Measurements from ENCODE around the gene HIVEP3.

Gene HIVEP3

GRCh38 chr1:41537788-41538351, 380.9 kb downstream of the HIVEP3 start:
- no peak for DNase-seq

- DNase-seq = no peak
Measured at GRCh38 chr1:41537251-41537650, 381.5 kb downstream of the HIVEP3 start.

DNA sequence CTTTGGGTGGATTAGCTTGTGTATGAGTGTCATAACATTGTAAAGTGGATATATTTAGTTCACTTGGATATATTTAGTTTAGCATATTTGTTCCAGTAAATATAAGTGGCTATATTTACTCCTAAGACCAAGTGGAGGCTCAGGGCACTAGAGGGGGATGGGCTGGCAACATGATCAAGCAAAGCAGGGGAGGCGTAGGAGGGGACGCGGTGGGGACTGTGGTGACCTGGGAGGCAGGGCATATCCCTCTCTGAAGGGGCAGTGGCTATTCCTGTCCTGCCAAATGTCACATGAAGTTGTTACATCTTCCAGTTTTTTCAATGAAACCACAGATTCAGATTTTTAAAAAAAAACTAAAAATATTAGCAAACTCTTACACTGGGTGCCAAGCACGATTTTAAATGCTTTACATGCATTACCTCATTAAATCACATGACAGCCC, 382.3 kb downstream of the HIVEP3 start:
- no peak for DNase-seq

DNA sequence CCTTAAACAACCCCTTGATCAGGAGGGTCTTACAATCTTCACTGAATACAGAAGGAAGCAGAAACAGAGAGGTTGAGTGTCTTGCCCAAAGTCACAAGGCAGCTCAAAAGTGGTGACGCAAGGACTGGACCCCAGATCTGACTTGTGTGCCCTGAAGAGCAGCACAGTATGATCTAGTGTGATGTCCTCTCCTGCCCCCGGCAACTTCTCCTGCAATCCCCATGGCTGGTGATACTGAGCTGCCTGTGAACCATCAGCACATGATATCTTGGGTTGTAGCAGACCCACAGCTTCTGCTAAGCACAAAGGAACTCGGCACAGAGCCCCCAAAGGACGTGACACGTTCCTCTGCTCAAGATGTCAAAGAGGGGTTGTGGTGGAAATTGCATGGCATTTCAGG, 383.0 kb downstream of the HIVEP3 start:
- no peak for DNase-seq

GRCh38 chr1:41535276-41535675, 383.4 kb downstream of the HIVEP3 start:
- DNase-seq = no peak

GRCh38 chr1:41534181-41535076, 384.3 kb downstream of the HIVEP3 start:
- DNase-seq = no peak

DNA sequence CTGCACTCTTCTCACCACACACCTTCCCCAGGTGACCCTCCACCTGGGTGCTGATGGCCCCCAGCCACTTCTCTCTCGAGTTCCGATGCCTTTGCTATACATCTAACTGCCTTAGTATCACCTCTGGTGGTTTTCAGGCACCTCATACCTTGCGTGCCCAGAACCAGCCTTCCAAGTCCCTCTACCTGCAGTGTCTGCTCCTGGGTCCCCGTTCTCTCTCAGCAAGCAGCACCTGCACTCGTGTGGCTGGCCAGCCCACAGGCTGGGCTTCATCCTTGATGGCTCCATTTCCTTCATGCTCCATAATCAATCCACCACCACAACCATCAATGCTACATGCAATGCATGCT, 385.0 kb downstream of the HIVEP3 start:
- DNase-seq = no peak

- DNase-seq = no peak
Measured at GRCh38 chr1:41533016-41533730, 385.5 kb downstream of the HIVEP3 start.

GRCh38 chr1:41532206-41532975, 386.3 kb downstream of the HIVEP3 start:
- DNase-seq = no peak

DNA sequence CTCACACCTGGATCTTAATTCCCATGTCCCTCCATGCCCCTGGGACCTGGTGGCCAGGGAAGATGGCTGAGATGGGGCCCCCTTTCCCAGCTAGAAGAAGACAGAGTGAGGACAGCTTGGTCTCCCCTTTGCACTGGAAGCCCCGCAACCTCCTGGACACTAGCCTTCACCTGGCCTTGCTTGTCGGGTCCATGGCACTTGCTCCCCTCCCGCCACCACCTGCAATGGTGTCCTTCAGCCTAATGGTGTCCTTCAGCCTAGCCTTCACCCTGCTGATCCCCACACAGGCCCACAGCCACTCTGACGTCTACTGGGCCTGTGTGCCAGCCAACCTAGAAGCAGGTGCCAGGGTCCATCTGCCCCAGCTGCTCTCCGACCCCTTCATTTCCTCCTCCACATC, 388.3 kb downstream of the HIVEP3 start:
- DNase-seq = no peak

- no peak for DNase-seq
Measured at GRCh38 chr1:41529621-41530395, 388.9 kb downstream of the HIVEP3 start.

- DNase-seq = no peak
Measured at GRCh38 chr1:41528726-41529605, 389.8 kb downstream of the HIVEP3 start.

GRCh38 chr1:41528106-41528505, 390.6 kb downstream of the HIVEP3 start:
- DNase-seq = no peak

DNA sequence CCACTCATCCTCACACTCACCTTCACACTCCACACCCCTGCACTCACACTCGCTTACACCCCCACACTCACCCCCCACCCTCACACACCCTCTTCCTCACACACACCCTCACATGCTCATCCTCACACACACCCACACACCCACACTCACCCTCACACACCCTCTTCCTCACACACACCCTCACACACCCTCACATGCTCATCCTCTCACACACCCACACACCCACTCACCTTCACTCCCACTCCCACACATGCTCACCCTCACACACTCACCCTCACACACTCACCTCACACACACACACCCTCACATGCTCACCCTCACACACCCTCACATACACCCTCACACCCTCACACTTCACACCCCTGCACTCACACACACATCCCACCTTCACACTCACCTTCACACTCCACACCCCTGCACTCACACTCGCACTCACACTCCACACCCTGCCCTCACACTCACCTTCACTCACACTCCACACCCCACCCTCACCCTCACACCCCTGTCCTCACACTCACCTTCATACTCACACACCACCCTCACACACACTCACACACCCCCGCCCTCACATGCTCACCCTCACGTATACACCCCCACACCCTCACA, 391.7 kb downstream of the HIVEP3 start:
- DNase-seq = no peak

GRCh38 chr1:41525891-41526587, 392.7 kb downstream of the HIVEP3 start:
- DNase-seq = no peak

- DNase-seq = no peak
Measured at GRCh38 chr1:41524676-41525675, 393.7 kb downstream of the HIVEP3 start.

DNA sequence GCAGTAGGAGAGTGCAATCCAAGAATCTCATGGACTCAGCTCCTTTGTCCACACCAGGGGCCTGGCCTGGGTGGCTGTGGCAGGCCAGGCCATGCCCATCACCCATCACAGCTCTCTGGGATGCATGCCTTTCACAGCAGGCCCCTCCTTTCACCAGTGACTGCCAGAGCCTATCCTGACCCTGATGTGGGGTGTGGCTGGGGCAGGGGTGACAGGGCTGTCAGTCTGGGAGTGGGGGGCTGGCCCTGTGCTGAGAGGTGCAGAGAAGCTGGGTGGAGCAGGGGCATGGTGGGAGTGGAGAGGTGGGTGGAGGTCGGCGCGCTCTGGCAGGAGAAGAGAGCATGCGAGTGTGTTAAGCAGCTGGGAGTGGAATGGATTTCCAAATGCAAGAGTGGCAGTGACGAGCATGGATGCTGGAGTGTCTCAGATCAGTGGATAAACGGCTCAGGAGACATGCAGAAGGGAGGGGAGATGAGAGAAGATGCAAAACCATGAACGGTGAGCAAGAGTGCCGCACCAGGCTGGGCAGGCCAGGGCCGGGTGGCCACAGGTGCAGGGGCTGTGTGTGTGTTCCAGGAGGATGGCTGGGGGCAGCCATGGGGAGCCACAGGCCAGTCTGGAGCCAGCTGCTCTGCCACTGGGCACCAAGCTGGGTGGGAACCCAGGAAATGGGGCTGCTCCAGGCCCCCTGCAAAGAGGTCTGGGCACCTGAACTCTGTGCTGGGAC, 394.6 kb downstream of the HIVEP3 start:
- DNase-seq = no peak

- no peak for DNase-seq
Measured at GRCh38 chr1:41523071-41523470, 395.7 kb downstream of the HIVEP3 start.

All from 8988T (cell line).